ENCODE results near the gene FNBP1.

- no peak for TF ChIP-seq ZFX (CRISPR knock-in tag; IDR thresholded peaks at IDR 0.05; ENCODE audit: low read depth)
- TF ChIP-seq ATF7 (IDR thresholded peaks at IDR 0.05), result no peak
- no peak for TF ChIP-seq ATF7 (CRISPR knock-in tag; IDR thresholded peaks at IDR 0.05)
- TF ChIP-seq, protein P1, sequence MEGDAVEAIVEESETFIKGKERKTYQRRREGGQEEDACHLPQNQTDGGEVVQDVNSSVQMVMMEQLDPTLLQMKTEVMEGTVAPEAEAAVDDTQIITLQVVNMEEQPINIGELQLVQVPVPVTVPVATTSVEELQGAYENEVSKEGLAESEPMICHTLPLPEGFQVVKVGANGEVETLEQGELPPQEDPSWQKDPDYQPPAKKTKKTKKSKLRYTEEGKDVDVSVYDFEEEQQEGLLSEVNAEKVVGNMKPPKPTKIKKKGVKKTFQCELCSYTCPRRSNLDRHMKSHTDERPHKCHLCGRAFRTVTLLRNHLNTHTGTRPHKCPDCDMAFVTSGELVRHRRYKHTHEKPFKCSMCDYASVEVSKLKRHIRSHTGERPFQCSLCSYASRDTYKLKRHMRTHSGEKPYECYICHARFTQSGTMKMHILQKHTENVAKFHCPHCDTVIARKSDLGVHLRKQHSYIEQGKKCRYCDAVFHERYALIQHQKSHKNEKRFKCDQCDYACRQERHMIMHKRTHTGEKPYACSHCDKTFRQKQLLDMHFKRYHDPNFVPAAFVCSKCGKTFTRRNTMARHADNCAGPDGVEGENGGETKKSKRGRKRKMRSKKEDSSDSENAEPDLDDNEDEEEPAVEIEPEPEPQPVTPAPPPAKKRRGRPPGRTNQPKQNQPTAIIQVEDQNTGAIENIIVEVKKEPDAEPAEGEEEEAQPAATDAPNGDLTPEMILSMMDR (CRISPR knock-in tag; IDR thresholded peaks at IDR 0.05), result no peak
- no peak for TF ChIP-seq TFAP4 (IDR thresholded peaks at IDR 0.05; ENCODE audit: borderline replicate concordance, low read depth)
- TF ChIP-seq MIER3 (CRISPR knock-in tag; IDR thresholded peaks at IDR 0.05; ENCODE audit: borderline replicate concordance), result no peak
- TF ChIP-seq, protein P2, sequence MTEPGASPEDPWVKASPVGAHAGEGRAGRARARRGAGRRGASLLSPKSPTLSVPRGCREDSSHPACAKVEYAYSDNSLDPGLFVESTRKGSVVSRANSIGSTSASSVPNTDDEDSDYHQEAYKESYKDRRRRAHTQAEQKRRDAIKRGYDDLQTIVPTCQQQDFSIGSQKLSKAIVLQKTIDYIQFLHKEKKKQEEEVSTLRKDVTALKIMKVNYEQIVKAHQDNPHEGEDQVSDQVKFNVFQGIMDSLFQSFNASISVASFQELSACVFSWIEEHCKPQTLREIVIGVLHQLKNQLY (CRISPR knock-in tag; IDR thresholded peaks at IDR 0.05), result no peak
- no peak for TF ChIP-seq SRSF1 (optimal IDR thresholded peaks at IDR 0.05; ENCODE audit: low read depth, low read length)
- TF ChIP-seq TCF12 (IDR thresholded peaks at IDR 0.05), result no peak
- TF ChIP-seq TCF12 (CRISPR knock-in tag; IDR thresholded peaks at IDR 0.05), result no peak
- no peak for TF ChIP-seq ESRRA (CRISPR knock-in tag; IDR thresholded peaks at IDR 0.05; ENCODE audit: low read depth)
Observed at GRCh38 chr9:129987941-129988340, 55.0 kb downstream of the FNBP1 start.
